Liver (tissue), 3 donors: ENCODE measurements around the gene TDRD5.

Experiments used
- ATF3 ChIP-seq: IDR thresholded peaks from 2 replicates; pipeline ENCODE4 v1.6.1; 2016; ENCODE audit warnings: antibody characterized with exemption
- CTCF ChIP-seq: fragments of 150-350 bp; IDR thresholded peaks from 2 replicates; pipeline ENCODE4 v1.5.1; 2017; ENCODE audit warnings: improper control_type of control experiment, low read depth, low read length; ENCODE audit not compliant: missing input control
- FOXA2 ChIP-seq: IDR thresholded peaks from 2 replicates; pipeline ENCODE4 v1.6.1; 2016; ENCODE audit warnings: antibody characterized with exemption
- MAX ChIP-seq: IDR thresholded peaks from 2 replicates; pipeline ENCODE4 v1.6.1; 2016; ENCODE audit warnings: antibody characterized with exemption
- YY1 ChIP-seq: IDR thresholded peaks from 2 replicates; pipeline ENCODE4 v1.6.1; 2016; ENCODE audit warnings: antibody characterized with exemption, mild to moderate bottlenecking
- donor health status: healthy.
- donor health status: healthy.

GRCh38 chr1:179590671-179591070, 961 bp upstream of the TDRD5 start:
- TF ChIP-seq YY1 = no peak
- TF ChIP-seq ATF3 = no peak
- no peak for TF ChIP-seq MAX
- no peak for TF ChIP-seq CTCF
- TF ChIP-seq FOXA2 = no peak
